GM13976 (cell line): ENCODE results near the gene GDE1.

Experiments
- DNase-seq: peaks from one replicate; pipeline ENCODE4 v3.0.0; 2012; ENCODE audit warnings: low spot score
- in situ Hi-C: fragments of 300-500 bp; cut with MboI; formaldehyde crosslinking; loops from one replicate; pipeline ENCODE4 v1.12.0; 2022; ENCODE audit warnings: low sequenced_read_pairs, mixed read lengths, inconsistent platforms; ENCODE audit not compliant: unreplicated experiment
- TF ChIP-seq, protein P1 (sequence below): IDR thresholded peaks from 2 replicates; pipeline ENCODE4 v1.5.1; 2012; ENCODE audit warnings: borderline replicate concordance, mild to moderate bottlenecking; ENCODE audit not compliant: insufficient read depth; ENCODE audit errors: extremely low read depth, missing control alignments, control extremely low read depth

The GDE1 gene

DNA sequence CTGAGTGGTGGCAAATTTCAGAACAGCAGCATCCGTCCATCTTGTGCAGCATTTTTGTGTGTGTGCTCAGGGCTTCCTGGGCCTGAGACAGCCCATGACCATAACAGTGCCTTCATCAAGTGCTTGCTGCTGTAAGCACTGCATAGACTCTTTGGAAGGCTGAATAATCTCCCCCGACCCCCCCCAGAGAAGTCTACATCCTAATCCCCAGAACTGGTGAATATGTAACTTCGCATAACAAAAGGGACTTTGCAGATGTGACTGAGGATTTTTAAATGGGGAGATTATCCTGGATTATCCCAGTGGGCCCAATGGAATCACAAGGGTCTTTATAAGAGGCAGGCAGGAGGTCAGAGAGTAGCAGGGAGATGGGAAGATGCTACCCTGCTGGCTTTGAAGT, 53.6 kb downstream of the GDE1 start:
- in situ Hi-C loops: no loop called here
- TF ChIP-seq, protein P1, sequence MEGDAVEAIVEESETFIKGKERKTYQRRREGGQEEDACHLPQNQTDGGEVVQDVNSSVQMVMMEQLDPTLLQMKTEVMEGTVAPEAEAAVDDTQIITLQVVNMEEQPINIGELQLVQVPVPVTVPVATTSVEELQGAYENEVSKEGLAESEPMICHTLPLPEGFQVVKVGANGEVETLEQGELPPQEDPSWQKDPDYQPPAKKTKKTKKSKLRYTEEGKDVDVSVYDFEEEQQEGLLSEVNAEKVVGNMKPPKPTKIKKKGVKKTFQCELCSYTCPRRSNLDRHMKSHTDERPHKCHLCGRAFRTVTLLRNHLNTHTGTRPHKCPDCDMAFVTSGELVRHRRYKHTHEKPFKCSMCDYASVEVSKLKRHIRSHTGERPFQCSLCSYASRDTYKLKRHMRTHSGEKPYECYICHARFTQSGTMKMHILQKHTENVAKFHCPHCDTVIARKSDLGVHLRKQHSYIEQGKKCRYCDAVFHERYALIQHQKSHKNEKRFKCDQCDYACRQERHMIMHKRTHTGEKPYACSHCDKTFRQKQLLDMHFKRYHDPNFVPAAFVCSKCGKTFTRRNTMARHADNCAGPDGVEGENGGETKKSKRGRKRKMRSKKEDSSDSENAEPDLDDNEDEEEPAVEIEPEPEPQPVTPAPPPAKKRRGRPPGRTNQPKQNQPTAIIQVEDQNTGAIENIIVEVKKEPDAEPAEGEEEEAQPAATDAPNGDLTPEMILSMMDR: no peak
- DNase-seq: no peak

DNA sequence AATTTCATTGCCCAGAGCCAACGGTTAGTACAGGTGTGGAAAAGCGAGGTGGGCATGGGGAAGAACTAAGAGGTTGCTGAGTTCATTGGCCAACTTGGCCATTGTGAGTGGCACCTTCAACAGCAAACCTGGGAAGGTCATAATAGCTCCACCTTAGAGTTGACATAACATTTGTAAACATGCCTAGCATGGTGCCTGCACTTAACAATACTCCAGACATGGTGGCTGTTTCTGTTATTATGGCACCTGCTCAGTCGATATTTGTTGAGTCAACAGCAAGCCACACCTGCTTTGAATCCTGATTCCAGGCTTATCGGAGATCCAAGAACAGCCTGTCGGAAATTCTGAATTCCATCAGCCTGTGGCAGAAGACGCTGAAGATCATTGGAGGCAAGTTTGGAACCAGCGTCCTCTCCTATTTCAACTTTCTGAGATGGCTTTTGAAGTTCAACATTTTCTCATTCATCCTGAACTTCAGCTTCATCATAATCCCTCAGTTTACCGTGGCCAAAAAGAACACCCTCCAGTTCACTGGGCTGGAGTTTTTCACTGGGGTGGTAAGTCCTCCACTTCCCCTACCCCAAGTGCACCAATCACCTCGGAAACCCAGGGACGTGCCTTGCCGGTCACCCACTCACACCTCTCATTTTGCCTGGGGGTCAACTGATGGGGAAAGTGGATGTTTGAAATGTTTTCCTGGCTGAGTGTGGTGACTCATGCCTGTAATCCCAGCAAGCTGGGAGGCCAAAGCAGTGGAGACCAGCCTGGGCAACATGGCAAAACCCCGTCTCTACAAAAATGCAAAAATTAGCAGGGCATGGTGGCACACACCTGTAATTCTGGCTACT, 58.2 kb downstream of the GDE1 start:
- DNase-seq: no peak
- in situ Hi-C loops: no loop called here
- TF ChIP-seq, protein P1: no peak

DNA sequence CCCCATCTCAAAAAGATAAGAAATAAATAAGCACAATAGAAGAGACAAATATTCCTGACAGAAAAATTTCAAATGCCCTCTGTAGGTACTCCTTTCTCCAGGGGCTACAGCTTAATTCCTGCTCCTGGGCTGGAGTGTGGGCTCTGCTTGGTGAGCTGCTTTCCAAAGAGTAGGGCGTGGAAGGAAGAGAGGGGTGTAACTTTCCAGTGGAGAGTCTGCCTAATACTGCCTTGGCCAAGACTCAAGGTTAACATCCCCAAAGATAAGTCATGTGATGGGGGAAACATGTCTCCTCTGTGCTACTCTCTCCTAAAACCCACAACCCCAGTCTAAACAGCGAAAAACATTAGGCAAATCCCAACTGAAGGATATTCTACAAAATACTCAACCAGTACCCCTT, 61.5 kb downstream of the GDE1 start:
- TF ChIP-seq, protein P1: no peak
- DNase-seq: no peak
- in situ Hi-C loops: no loop called here

DNA sequence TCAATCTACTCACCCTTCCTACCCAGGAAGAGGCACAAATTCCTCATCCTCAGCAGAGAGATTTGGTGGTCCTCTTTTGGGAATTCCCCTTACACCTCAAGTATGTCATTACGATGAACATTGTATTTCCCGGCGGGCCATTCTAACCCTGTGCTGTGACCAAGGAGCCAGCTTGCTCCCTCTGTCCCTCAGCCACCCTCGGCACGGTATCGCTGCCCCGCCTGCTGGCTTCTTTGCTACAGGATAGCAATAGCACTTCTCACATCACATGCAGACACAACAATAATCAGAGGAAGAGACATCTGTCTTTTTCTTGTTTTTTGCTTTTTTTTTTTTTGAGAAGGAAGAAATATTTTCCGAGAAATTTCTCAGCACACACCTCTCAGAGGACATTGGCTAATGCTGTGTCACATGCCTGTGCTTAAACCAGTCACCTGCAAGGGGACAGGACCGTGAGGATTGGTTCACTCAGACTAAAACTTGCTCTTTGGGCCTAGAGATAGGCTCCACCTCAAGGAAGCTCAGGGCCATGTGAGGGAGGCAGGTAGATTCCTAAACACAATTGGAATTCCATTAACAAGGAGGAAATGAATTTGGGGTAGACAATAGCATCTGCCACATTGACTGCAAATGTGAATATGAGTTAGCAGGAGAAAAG, 63.0 kb downstream of the GDE1 start:
- no peak for DNase-seq
- in situ Hi-C loops: no loop called here
- TF ChIP-seq, protein P1: no peak
